ACC112 (cell line): ENCODE results near the gene KIF7.
A peak's percentile ranks its signal among the peaks of the same experiment; 100 is the strongest.

ENCODE experiments used
- H2AFZ ChIP-seq: fragments of 200-600 bp; sonication (generic); one replicate; pipeline ENCODE4 v1.6.0; 2017; ENCODE audit warnings: antibody characterized with exemption, low read length; ENCODE audit not compliant: unreplicated experiment
- H3K27ac ChIP-seq: fragments of 200-600 bp; sonication (generic); 2 replicates; pipeline ENCODE4 v1.5.1; 2014; ENCODE audit warnings: low read depth, mild to moderate bottlenecking, antibody characterized with exemption, low read length, moderate library complexity
- H3K27me3 ChIP-seq: fragments of 200-600 bp; sonication (generic); 2 replicates; pipeline ENCODE4 v1.6.1; 2014; ENCODE audit warnings: mild to moderate bottlenecking, antibody characterized with exemption, low read length, moderate library complexity, mixed read lengths; ENCODE audit not compliant: insufficient read depth
- H3K36me3 ChIP-seq: fragments of 200-600 bp; sonication (generic); 2 replicates; pipeline ENCODE4 v1.6.1; 2016; ENCODE audit warnings: mild to moderate bottlenecking, antibody characterized with exemption, low read length, moderate library complexity, mixed read lengths; ENCODE audit not compliant: insufficient read depth
- H3K4me1 ChIP-seq: fragments of 200-600 bp; sonication (generic); one replicate; pipeline ENCODE4 v1.6.1; 2016; ENCODE audit warnings: low read length, mixed read lengths; ENCODE audit not compliant: insufficient read depth, unreplicated experiment, control insufficient read depth
- H3K4me3 ChIP-seq: fragments of 200-600 bp; sonication (generic); 2 replicates; pipeline ENCODE4 v1.5.1; 2014; ENCODE audit warnings: mild to moderate bottlenecking, low read depth, low read length
- H3K79me2 ChIP-seq: fragments of 200-600 bp; sonication (generic); one replicate; pipeline ENCODE4 v1.6.0; 2016; ENCODE audit warnings: low read length; ENCODE audit not compliant: control insufficient read depth, unreplicated experiment, insufficient read depth

The KIF7 gene

DNA sequence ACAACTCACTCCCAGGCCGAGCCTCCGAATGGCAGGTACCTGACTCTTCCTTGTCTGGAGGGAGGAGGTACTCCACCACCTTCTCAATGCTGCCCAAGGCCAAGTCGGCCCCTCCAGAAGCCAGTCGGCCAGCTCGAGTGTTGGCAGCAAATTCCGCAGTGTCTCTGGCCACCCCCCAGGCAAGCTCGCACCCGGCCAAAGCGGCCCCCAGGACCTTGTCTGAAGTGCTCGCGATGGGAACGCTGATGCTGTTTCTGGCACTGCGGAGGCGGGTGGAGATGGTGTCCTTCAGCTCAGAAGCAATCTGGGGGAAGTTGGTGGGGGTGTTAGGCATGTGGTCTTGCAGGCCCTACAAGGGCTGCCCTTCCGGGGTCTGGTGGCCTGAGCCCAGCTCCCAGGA is 14.7 kb upstream of the KIF7 start:
- Histone ChIP-seq H2AFZ (no peak overlapping the region), H3K27ac (no peak overlapping the region), H3K4me3 (no peak overlapping the region), H3K36me3 (no peaks in the 10 kb centered on the region), H3K79me2 (no peaks in the 10 kb centered on the region), H3K27me3 (no peaks in the 10 kb centered on the region), H3K4me1 (peaks cover 6% of the 10 kb centered on the region)

DNA sequence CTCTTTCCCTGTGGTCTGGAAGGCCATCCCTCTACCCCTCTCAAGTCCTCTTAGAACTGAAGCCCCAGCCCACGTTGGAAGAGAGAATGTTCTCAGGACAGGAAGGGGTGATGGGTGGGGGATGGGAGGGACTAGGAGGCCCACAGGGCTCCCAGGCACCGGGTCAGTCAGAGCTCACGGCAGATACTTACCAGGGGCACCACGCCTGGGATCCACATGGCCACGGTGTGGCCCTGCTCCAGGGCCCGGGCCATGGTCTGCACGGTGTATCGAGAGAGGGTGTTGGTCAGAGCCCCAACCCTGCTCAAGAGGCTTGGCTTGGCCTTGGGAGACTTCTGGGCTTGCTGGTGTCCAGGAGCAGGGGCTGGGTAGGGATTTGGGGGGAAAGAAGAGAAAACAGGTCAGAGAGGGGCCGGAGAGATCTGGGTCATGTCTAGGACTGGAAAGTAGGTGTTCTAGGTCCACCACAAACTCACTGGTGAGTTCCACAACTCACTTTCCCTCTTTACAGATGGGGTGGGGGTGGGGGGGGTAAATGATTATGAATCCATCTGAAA is 14.1 kb upstream of the KIF7 start:
- Histone ChIP-seq H3K36me3 (no peaks in the 10 kb centered on the region), H3K27me3 (no peaks in the 10 kb centered on the region), H3K79me2 (no peaks in the 10 kb centered on the region), H3K27ac (no peak overlapping the region), H2AFZ (no peak overlapping the region), H3K4me3 (no peak overlapping the region), H3K4me1 (peaks cover 10% of the 10 kb centered on the region)

DNA sequence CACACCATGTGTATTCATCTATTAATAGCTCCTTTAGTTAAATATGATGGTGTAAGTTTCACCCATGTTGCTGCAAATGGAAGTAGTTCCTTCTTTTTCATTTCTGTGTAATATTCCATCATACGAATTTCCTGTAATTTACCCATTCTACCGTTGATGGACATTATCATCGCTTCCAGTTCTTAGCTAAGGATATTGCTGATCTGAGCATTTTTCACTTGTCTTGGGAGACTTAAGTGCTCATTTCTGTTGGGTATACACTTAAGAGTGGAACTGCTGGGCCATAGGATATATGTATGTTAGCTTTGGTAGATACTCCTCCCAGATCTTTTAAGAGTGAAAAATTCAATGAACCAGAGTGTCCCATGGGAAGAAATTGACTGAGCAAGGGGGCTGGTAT is 12.9 kb upstream of the KIF7 start:
- Histone ChIP-seq H3K27me3 (no peaks in the 10 kb centered on the region), H3K4me1 (peaks cover 13% of the 10 kb centered on the region), H3K27ac (no peak overlapping the region), H3K79me2 (no peaks in the 10 kb centered on the region), H3K4me3 (no peak overlapping the region), H2AFZ (no peak overlapping the region), H3K36me3 (no peaks in the 10 kb centered on the region)

DNA sequence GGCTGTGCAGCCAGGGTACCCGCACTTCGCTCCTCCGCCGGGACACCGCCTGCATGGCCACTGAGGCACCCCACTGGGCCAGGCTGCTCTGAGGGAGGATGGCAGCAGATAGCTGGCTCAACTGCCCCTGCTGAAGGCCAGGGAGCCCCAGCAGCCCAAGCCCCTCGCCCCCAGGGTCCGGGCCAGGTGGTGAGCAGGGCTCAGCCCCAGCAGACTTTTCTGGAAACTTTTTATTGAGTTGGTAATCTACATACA is 12.4 kb upstream of the KIF7 start:
- peaks cover 18% of the 10 kb centered on the region for H3K4me1 ChIP-seq
- H3K27me3 ChIP-seq = no peaks in the 10 kb centered on the region
- H3K36me3 ChIP-seq = no peaks in the 10 kb centered on the region

DNA sequence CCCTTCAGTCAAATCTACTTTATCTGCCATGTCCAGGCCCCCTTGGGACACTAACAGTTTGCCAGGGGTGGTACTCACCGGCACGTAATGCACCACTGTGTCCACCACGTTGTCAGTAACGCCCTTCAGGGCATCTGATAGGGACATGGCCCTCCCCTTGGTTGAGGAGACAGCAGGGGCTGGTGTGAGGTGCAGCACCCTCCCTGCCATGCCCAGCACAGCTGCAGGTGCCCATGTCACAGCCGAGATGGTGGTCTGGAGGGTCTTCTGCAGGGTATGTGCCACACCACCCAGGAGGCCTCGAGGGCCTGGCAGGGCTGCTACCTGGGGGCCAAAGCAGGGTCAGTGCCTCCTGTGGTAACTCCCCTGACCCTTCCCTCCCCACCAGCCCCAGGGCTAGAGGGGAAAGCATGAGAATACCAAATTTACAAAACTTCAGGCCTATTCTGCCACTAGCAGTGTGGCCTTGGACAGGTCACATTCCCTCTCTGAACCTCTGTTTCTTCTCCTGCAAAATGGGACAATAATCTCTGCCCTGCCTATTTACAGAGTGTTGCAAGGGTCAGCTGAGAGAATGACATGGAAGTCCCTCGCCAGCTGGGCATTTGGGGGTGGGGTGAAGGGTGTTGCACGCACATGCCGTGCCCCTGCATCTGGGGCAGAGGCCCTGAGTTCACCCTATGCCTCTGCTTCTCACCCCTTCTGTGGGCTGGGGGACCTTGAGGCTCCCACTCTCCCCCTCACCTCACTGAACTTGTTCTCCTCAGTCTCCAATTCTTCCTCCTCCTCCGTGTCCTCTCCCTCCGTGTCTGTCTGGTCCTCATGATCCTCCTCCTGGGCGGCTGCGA is 11.8 kb upstream of the KIF7 start:
- Histone ChIP-seq H2AFZ (no peak overlapping the region), H3K36me3 (no peaks in the 10 kb centered on the region), H3K27me3 (no peaks in the 10 kb centered on the region), H3K27ac (no peak overlapping the region), H3K4me1 (peaks cover 24% of the 10 kb centered on the region), H3K4me3 (no peak overlapping the region), H3K79me2 (no peaks in the 10 kb centered on the region)

More for the DNA sequence above, 12.4 kb upstream of the KIF7 start:
- no peak overlapping the region for H3K4me3 ChIP-seq
- H3K79me2 ChIP-seq = no peaks in the 10 kb centered on the region
- no peak overlapping the region for H3K27ac ChIP-seq
- H2AFZ ChIP-seq = no peak overlapping the region

DNA sequence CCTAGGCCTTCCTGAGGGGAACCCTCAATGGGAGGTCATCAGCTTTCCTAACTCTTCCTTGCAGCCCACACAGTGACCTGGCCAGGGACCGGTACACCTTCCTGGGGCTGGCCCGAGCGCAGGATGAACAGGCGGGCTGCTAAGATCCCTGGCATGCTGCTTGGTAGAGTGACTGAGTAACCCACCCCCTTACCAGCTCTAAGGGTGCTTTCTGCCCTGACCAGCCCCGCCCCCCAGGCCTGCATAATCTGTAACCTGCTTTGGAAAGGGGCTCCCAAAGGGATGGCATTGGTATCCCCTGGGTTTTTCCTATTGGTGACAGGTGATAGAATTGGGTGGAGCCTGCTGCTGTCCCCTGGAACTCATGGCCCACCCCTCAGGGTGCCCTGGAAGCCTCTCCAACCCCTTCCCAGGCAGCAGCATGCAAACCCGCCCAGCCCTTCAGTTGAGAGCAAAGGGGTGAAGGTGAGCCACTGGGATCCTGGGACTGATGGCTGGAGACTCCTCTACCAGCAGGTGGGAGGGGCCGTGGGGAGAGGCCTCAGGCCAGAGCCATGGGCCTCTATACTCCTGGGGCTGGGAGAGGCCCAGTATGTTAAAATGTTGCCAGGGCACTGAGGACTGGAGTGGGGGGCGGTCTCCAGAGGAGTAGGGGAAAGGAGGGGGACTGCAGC is 11.1 kb upstream of the KIF7 start:
- no peaks in the 10 kb centered on the region for H3K36me3 ChIP-seq
- H3K79me2 ChIP-seq = no peaks in the 10 kb centered on the region
- H3K4me3 ChIP-seq = peak overlapping the region; percentile 70; the same call in 1 of the 2 replicates
- H3K27ac ChIP-seq = no peak overlapping the region
- H2AFZ ChIP-seq = peak overlapping the region; percentile 94
- H3K27me3 ChIP-seq = no peaks in the 10 kb centered on the region
- H3K4me1 ChIP-seq = peaks cover 26% of the 10 kb centered on the region

DNA sequence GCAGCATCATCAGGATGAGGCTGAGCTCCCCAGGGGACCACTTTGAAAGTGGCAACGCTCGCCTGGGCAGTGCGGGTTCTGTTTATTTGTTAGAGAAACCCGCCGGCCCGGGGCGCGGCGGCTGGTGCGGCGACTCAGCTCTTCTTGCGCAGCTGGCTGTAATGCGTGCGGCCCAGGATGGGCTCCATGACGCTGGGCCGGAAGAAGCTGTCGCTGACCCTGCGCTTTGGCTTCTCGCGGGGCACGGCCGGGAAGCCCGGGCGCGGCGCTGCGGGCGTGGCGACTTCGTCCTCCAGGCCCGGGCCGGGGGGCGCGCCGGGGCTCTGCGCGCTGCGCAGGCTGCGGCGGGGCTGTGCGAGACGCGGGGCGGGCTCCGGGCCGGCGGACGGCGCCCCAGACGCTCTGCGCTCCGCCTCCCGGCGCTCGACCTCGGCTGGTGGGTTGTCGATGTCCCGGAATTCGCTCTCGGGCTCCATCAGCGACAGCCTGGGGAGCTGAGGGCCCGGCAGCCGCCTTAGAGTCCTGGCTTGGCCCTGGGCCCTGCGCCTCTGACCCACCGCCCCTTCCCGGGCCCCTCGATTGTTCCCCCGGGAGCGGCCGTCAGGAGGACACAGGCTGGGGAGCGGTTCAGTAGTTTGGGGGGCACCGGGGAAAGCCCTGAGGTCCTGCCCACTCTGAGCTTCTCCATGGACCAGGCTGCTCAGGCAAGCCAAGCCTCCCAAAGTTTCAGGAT is 10.3 kb upstream of the KIF7 start:
- H3K36me3 ChIP-seq = no peaks in the 10 kb centered on the region
- peak overlapping the region; percentile 94 for H2AFZ ChIP-seq
- H3K4me1 ChIP-seq = peaks cover 26% of the 10 kb centered on the region
- peak overlapping the region; percentile 70 for H3K4me3 ChIP-seq
- no peak overlapping the region for H3K27ac ChIP-seq
- H3K27me3 ChIP-seq = no peaks in the 10 kb centered on the region
- no peaks in the 10 kb centered on the region for H3K79me2 ChIP-seq

DNA sequence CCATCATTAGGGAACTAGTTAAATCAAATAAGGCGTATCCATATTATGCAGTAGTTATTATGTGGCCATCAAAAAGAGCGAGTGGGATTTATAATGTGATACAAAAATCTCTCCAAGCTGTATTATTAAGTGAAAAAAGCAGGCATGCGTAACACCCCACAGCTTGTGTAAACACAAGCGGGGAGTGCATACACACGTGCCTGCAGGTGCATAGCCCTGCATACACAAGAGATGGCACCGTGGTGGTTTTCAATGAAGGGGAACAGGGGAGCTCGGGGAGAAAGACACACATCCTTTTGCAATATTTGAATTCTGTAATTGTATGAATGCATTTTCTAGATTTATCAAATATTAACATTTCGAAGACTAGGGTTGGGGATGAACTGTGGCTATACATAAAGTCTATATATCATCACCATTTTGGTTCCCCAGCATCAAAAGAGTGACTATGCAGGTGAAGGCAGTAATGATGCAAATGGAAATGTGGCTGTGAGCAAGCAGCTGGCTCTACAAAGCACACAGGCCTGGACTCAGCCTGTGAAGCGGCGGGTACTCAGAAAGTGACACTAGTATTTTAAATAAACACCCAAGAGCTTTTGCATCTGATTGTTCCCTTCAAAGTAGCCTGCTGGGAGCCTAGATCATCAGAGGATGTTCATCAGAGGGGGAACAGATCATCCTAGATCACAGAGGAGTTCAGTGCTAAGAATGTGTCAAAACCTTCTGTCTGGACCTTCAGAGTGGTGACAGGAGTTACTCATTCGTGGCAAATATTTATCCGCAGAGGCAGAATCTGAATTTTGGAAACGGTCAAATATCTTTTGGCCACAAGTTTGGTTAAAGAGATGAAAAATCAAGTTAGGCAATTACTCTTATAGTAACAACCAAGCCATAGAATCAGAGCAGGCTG is 9.4 kb upstream of the KIF7 start:
- Histone ChIP-seq H3K4me3 (no peak overlapping the region), H2AFZ (no peak overlapping the region), H3K27me3 (no peaks in the 10 kb centered on the region), H3K4me1 (peaks cover 26% of the 10 kb centered on the region), H3K27ac (peak overlapping the region; percentile 14; the same call in 1 of the 2 replicates), H3K79me2 (no peaks in the 10 kb centered on the region), H3K36me3 (peaks cover 6% of the 10 kb centered on the region; the same call in 1 of the 2 replicates)

DNA sequence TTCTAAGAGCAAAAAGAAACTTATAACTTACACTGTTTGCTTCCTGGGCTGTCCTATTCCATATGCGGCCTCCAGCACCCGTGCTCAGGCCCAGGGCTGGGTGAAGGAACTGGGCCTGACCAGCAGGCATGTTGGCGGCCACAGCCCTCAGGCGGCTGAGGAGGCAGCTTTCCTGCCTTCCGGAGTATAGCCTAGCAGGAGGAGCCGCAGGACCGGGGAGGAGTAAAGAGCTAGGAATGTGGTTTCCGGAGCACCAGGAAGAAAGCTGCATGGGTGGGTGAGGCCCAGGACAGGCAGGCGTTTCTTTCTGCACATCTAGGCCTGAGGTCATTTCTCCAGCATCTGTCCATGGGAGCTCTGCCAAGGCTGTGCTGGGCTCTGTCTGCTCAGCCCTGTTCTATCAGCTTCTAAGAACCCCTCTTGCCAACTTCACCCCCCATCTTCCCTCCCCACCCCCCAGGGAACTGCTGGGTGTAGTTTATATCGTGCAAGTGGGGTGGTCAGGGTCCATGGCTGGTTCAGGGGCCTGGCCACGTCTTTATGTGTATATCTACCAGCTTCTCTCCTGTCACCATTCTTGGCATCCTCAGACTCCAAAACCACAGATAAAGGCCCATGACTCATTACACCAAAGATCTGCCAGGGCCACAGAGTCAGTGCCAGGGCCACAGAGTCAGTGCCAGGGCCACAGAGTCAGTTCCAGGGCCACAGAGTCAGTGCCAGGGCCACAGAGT is 7.8 kb upstream of the KIF7 start:
- H3K79me2 ChIP-seq = no peaks in the 10 kb centered on the region
- H3K4me1 ChIP-seq = peaks cover 26% of the 10 kb centered on the region
- no peaks in the 10 kb centered on the region for H3K27me3 ChIP-seq
- H2AFZ ChIP-seq = peak overlapping the region; percentile 94
- peak overlapping the region; percentile 70 for H3K4me3 ChIP-seq
- peaks cover 6% of the 10 kb centered on the region; the same call in 1 of the 2 replicates for H3K36me3 ChIP-seq
- H3K27ac ChIP-seq = peak overlapping the region; percentile 85
